Left renal pelvis (tissue), 4 donors: ENCODE measurements around the gene AK5. TPM values are rescaled to one million over a fixed set of nuclear protein-coding genes. Genes with fewer than 3 reads are reported as not detected.

Experiments used
- DNase-seq, 4 donors: peaks; one replicate each; pipeline ENCODE4 v3.0.0-alpha.2; 2013; ENCODE audit warnings: low read depth in 4 of 4, low spot score in 3 of 4
- polyA plus RNA-seq, 4 donors: library from polyadenylated mRNA; unstranded; fragments of 120-200 nt; gene quantifications; one replicate each; pipeline ENCODE4 v1.2.1, GENCODE V29; 2013; ENCODE audit not compliant: insufficient read length in 4 of 4

AK5 gene
- polyA plus RNA-seq, 4 donors, result 3.5 to 5.3 (median 4.9) TPM

GRCh38 chr1:77565321-77565720 is 283.5 kb downstream of the AK5 start:
- no peak for DNase-seq

GRCh38 chr1:77571642-77572041 is 289.8 kb downstream of the AK5 start:
- no peak for DNase-seq

GRCh38 chr1:77579547-77579946 is 297.7 kb downstream of the AK5 start:
- no peak for DNase-seq

- DNase-seq, result no peak
These were observed 301.1 kb downstream of the AK5 start for GRCh38 chr1:77582905-77583304.

GRCh38 chr1:77583483-77583882 is 301.7 kb downstream of the AK5 start:
- DNase-seq, result no peak

GRCh38 chr1:77584884-77585283 is 303.1 kb downstream of the AK5 start:
- no peak for DNase-seq

- no peak for DNase-seq
These were observed 303.9 kb downstream of the AK5 start for GRCh38 chr1:77585610-77586314.

GRCh38 chr1:77589231-77589630 is 307.4 kb downstream of the AK5 start:
- no peak for DNase-seq

- DNase-seq, result no peak
These were observed 308.8 kb downstream of the AK5 start for GRCh38 chr1:77590651-77591050.

GRCh38 chr1:77592906-77593305 is 311.1 kb downstream of the AK5 start:
- DNase-seq, result no peak

GRCh38 chr1:77594366-77595112 is 312.7 kb downstream of the AK5 start:
- no peak for DNase-seq

- DNase-seq, result no peak
These were observed 315.5 kb downstream of the AK5 start for GRCh38 chr1:77597310-77597709.

GRCh38 chr1:77605246-77606026 is 323.6 kb downstream of the AK5 start:
- no peak for DNase-seq

- DNase-seq, result no peak
These were observed 327.1 kb downstream of the AK5 start for GRCh38 chr1:77608893-77609292.

Other genes starting within 250 kb of the AK5 start
- gene PIGK, start 62.6 kb upstream of the AK5 start, polyA plus RNA-seq, result 10 to 100 TPM; 40.2 to 73.0 (median 49.4) TPM